Mesenchymal stem cell (in vitro differentiated cells and primary cell): ENCODE measurements around the gene HLA-DQA2.
"Not testable (repeated sequence)": the region's sequence is repeated elsewhere in the genome, so short reads cannot be mapped to it uniquely, and the experiment has no call there.

Experiments used
- DNase-seq: peaks from one replicate; pipeline ENCODE4 v3.0.0-alpha.2; 2013
- H2AFZ ChIP-seq: one replicate; pipeline ENCODE4 v1.6.1; 2013; ENCODE audit warnings: low read depth, mild to moderate bottlenecking, control low read depth, inconsistent platforms, low read length, moderate library complexity
- H2AK5ac ChIP-seq: 2 replicates; pipeline ENCODE4 v1.6.1; 2013; ENCODE audit warnings: low read length, moderate library complexity, mild to moderate bottlenecking, inconsistent platforms; ENCODE audit not compliant: severe bottlenecking
- H2BK120ac ChIP-seq: one replicate; pipeline ENCODE4 v1.6.1; 2013; ENCODE audit warnings: low read depth, mild to moderate bottlenecking, inconsistent platforms, low read length, moderate library complexity
- H2BK12ac ChIP-seq, 2 experiments: one replicate each; pipeline ENCODE4 v1.6.1; 2013; ENCODE audit warnings: inconsistent platforms in 2 of 2, low read length in 2 of 2, mild to moderate bottlenecking in 2 of 2, moderate library complexity in 2 of 2, control low read depth in 1 of 2
- H2BK15ac ChIP-seq: one replicate; pipeline ENCODE4 v1.6.1; 2013; ENCODE audit warnings: mild to moderate bottlenecking, low read depth, inconsistent platforms; ENCODE audit not compliant: poor library complexity, severe bottlenecking
- H2BK5ac ChIP-seq: 2 replicates; pipeline ENCODE4 v1.6.1; 2013; ENCODE audit warnings: low read depth, mild to moderate bottlenecking, low read length, control low read depth, inconsistent platforms; ENCODE audit not compliant: poor library complexity, severe bottlenecking
- H3K14ac ChIP-seq, 2 experiments: one replicate each; pipeline ENCODE4 v1.6.1; 2013; ENCODE audit warnings: inconsistent platforms in 2 of 2, low read length in 2 of 2, control low read depth in 1 of 2, mild to moderate bottlenecking in 1 of 2, moderate library complexity in 1 of 2
- H3K18ac ChIP-seq, 2 experiments: one replicate each; pipeline ENCODE4 v1.6.1; 2013; ENCODE audit warnings: inconsistent platforms in 2 of 2, low read length in 2 of 2, control low read depth in 1 of 2, low read depth in 1 of 2, mild to moderate bottlenecking in 1 of 2
- H3K23ac ChIP-seq, 2 experiments: one replicate each; pipeline ENCODE4 v1.6.1; 2013; ENCODE audit warnings: inconsistent platforms in 2 of 2, low read length in 2 of 2, mild to moderate bottlenecking in 2 of 2, moderate library complexity in 2 of 2, control low read depth in 1 of 2
- H3K27ac ChIP-seq: 2 replicates; pipeline ENCODE4 v1.5.1; 2013; ENCODE audit warnings: mild to moderate bottlenecking, moderate library complexity, low read length, control low read depth, inconsistent platforms; ENCODE audit not compliant: poor library complexity, severe bottlenecking
- H3K27me3 ChIP-seq, 2 experiments: 2 replicates each; pipeline versions ENCODE4 v1.6.1 to v1.7.0; 2013; ENCODE audit warnings: low read length in 2 of 2, mild to moderate bottlenecking in 2 of 2, moderate library complexity in 2 of 2, control low read depth in 1 of 2, inconsistent platforms in 1 of 2; ENCODE audit not compliant: control insufficient read depth in 1 of 2, insufficient read depth in 1 of 2
- H3K36me3 ChIP-seq, 2 experiments: 2 replicates each; pipeline versions ENCODE4 v1.6.1 to v1.7.0; 2013; ENCODE audit warnings: low read length in 2 of 2, control low read depth in 1 of 2, inconsistent platforms in 1 of 2, low read depth in 1 of 2, mild to moderate bottlenecking in 1 of 2; ENCODE audit not compliant: insufficient read depth in 2 of 2, control insufficient read depth in 1 of 2
- H3K4ac ChIP-seq, 2 experiments: one replicate each; pipeline ENCODE4 v1.6.1; 2013; ENCODE audit warnings: inconsistent platforms in 2 of 2, low read length in 2 of 2, mild to moderate bottlenecking in 2 of 2, moderate library complexity in 2 of 2, control low read depth in 1 of 2, low read depth in 1 of 2
- H3K4me1 ChIP-seq: 2 replicates; pipeline ENCODE4 v1.6.1; 2013; ENCODE audit warnings: low read depth, low read length, control low read depth; ENCODE audit not compliant: control insufficient read depth, insufficient read depth
- H3K4me2 ChIP-seq: 2 replicates; pipeline ENCODE4 v1.6.1; 2013; ENCODE audit warnings: low read length, mild to moderate bottlenecking, inconsistent platforms; ENCODE audit not compliant: poor library complexity, severe bottlenecking
- H3K4me3 ChIP-seq, 2 experiments: 2 replicates each; pipeline versions ENCODE4 v1.5.1 to v1.7.0; 2013; ENCODE audit warnings: low read length in 2 of 2, mild to moderate bottlenecking in 2 of 2, control low read depth in 1 of 2, low read depth in 1 of 2; ENCODE audit not compliant: insufficient read depth in 1 of 2
- H3K79me1 ChIP-seq: replicated peaks from 2 replicates; pipeline ENCODE4 v1.6.1; 2013; ENCODE audit warnings: mild to moderate bottlenecking, control low read depth, low read length, inconsistent platforms; ENCODE audit not compliant: poor library complexity, severe bottlenecking
- H3K9ac ChIP-seq: 2 replicates; pipeline ENCODE4 v1.7.0; 2013; ENCODE audit warnings: mild to moderate bottlenecking, low read length, moderate library complexity
- H3K9me3 ChIP-seq: 2 replicates; pipeline ENCODE4 v1.7.0; 2013; ENCODE audit warnings: mild to moderate bottlenecking, low read length; ENCODE audit not compliant: control insufficient read depth
- H4K8ac ChIP-seq: one replicate; pipeline ENCODE4 v1.6.1; 2013; ENCODE audit warnings: inconsistent platforms, mild to moderate bottlenecking, low read length, moderate library complexity
- H4K91ac ChIP-seq: one replicate; pipeline ENCODE4 v1.6.1; 2013; ENCODE audit warnings: mild to moderate bottlenecking, low read length, inconsistent platforms
- WGBS: methylation state at CpG from one replicate; pipeline ENCODE4 v1.1.7; 2013; ENCODE audit warnings: mixed read lengths; 5-methylcytosine and 5-hydroxymethylcytosine counted together

HLA-DQA2 gene

DNA sequence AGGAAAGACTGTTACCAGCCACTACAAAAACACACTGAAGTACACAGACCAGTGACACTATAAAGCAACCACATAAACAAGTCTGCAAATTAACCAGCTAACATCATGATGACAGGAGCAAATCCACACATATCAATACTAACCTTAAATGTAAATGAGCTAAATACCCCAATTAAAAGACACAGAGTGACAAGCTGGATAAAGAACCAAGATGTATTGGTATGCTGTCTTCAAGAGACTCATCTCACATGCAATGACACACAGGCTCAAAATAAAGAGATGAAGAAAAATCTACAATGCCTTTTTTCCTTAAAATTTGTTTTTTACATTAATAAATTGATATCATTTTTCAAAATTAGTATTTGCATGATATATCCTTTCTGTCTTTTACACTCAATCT is 41.7 kb downstream of the HLA-DQA2 start:
- not testable (repeated sequence) for H3K18ac ChIP-seq, H3K9me3 ChIP-seq, H3K4me2 ChIP-seq, H2BK120ac ChIP-seq, H3K14ac ChIP-seq, H2BK12ac ChIP-seq, H2AFZ ChIP-seq, H2BK15ac ChIP-seq, H3K9ac ChIP-seq, H3K27ac ChIP-seq, H2AK5ac ChIP-seq, H3K4me3 ChIP-seq, H3K23ac ChIP-seq, H4K91ac ChIP-seq, H2BK5ac ChIP-seq, H3K36me3 ChIP-seq, H3K4me1 ChIP-seq, H3K4ac ChIP-seq, H3K79me1 ChIP-seq, H4K8ac ChIP-seq, DNase-seq
- H3K27me3 ChIP-seq = peaks cover 7 to 63% of the 10 kb centered on the region in 2 experiments

DNA sequence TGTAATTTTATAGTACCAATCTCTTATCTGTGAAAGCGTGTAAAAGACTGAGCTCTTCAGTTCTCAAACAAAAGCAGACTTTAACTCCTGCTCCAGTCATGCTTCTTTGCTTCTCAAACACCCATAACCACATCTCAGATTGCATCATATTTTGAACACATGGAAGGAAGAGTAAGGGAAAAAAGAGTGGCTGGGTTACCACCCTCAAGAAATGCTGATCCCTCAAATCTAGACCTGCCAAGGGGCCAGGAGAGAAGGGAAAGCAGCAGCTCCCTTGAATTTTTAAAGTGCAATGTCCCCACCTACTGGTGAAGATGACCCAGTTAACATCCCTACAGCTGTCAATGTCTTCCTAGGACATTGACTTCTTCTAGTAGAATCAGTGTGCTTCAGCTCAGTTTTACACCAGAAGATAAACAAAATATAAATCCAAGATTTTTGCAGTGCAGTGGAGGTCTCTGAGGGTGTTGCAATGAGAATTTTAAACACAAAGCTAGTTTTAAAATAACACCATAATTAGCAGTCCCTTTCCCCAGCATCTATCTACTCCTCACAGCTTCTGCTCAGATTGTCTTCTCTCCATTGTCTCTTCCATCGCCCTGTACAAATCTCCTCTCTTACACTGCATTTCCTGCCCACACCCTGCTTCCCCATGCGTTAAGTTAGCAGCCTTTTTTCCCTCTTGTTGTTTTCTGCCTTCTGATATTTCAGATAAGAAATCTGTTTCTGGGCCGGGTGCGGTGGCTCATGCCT is 44.8 kb downstream of the HLA-DQA2 start:
- no peak overlapping the region for H3K23ac ChIP-seq
- no peak overlapping the region for H3K18ac ChIP-seq
- H2BK5ac ChIP-seq = no peak overlapping the region
- no peak overlapping the region for H4K8ac ChIP-seq
- H2AFZ ChIP-seq = no peak overlapping the region
- no peak overlapping the region for H3K27ac ChIP-seq
- no peak overlapping the region for H3K14ac ChIP-seq
- no peak overlapping the region for H3K4me3 ChIP-seq
- H3K79me1 ChIP-seq = no peaks in the 10 kb centered on the region
- H2BK15ac ChIP-seq = no peak overlapping the region
- no peak overlapping the region for H2AK5ac ChIP-seq
- peaks cover 5% of the 10 kb centered on the region for H3K9me3 ChIP-seq
- H4K91ac ChIP-seq = no peak overlapping the region
- H2BK120ac ChIP-seq = no peak overlapping the region
- H3K36me3 ChIP-seq = no peaks in the 10 kb centered on the region
- no peaks in the 10 kb centered on the region for H3K4me1 ChIP-seq
- WGBS = 64% methylated on average over 4 of the region's 5 CpGs
- no peak overlapping the region for H2BK12ac ChIP-seq
- H3K27me3 ChIP-seq = peaks cover 4 to 60% of the 10 kb centered on the region in 2 experiments
- DNase-seq = peak; percentile 68
- no peak overlapping the region for H3K4ac ChIP-seq
- no peak overlapping the region for H3K4me2 ChIP-seq
- H3K9ac ChIP-seq = no peak overlapping the region

DNA sequence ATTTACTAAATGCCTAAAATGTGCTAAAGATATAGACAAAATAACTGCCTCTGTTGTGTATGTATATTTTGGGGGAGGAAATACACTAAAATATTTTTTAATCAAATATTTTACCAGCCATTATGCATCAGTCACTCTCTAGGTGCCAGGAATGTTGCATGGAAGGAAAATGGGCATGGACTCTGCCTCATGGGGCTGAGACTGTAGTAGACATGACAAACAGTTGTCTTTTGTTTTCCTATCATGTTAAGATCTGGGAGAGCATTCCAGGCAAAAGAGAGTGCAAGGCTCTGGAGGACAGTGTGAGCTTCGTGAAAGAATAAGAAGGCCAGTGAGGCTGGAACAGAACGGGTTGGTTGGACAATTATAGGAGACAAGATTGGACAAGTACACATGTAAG is 49.1 kb downstream of the HLA-DQA2 start:
- no peak overlapping the region for H3K4me3 ChIP-seq
- H4K91ac ChIP-seq = no peak overlapping the region
- no peaks in the 10 kb centered on the region for H3K9me3 ChIP-seq
- H3K27ac ChIP-seq = no peak overlapping the region
- H3K23ac ChIP-seq = no peak overlapping the region
- no peak overlapping the region for H2AFZ ChIP-seq
- WGBS = 14% methylated on average over 1 of the region's 2 CpGs
- H2BK120ac ChIP-seq = no peak overlapping the region
- H3K18ac ChIP-seq = no peak overlapping the region
- no peak overlapping the region for H2BK15ac ChIP-seq
- no peak overlapping the region for H3K14ac ChIP-seq
- DNase-seq = no peak
- H3K27me3 ChIP-seq = peaks cover 38 to 80% of the 10 kb centered on the region in 2 experiments
- H3K4me2 ChIP-seq = no peak overlapping the region
- no peaks in the 10 kb centered on the region for H3K79me1 ChIP-seq
- H2BK12ac ChIP-seq = no peak overlapping the region
- H3K9ac ChIP-seq = no peak overlapping the region
- no peaks in the 10 kb centered on the region for H3K36me3 ChIP-seq
- no peak overlapping the region for H3K4ac ChIP-seq
- no peak overlapping the region for H2BK5ac ChIP-seq
- H2AK5ac ChIP-seq = no peak overlapping the region
- H3K4me1 ChIP-seq = no peaks in the 10 kb centered on the region
- no peak overlapping the region for H4K8ac ChIP-seq

GRCh38 chr6:32792901-32793435 is 51.8 kb downstream of the HLA-DQA2 start:
- no peak overlapping the region for H3K4me2 ChIP-seq
- H2BK12ac ChIP-seq = no peak overlapping the region
- H4K91ac ChIP-seq = no peak overlapping the region
- no peak overlapping the region for H3K18ac ChIP-seq
- H2AK5ac ChIP-seq = no peak overlapping the region
- H3K9me3 ChIP-seq = no peaks in the 10 kb centered on the region
- no peak overlapping the region for H3K14ac ChIP-seq
- no peak overlapping the region for H3K23ac ChIP-seq
- H2BK120ac ChIP-seq = no peak overlapping the region
- H2AFZ ChIP-seq = no peak overlapping the region
- H3K4ac ChIP-seq = no peak overlapping the region
- no peak overlapping the region for H3K4me3 ChIP-seq
- H2BK5ac ChIP-seq = no peak overlapping the region
- no peaks in the 10 kb centered on the region for H3K79me1 ChIP-seq
- H3K9ac ChIP-seq = no peak overlapping the region
- no peak overlapping the region for H2BK15ac ChIP-seq
- peaks cover 1% of the 10 kb centered on the region for H3K4me1 ChIP-seq
- peaks cover 49 to 72% of the 10 kb centered on the region in 2 experiments for H3K27me3 ChIP-seq
- H4K8ac ChIP-seq = no peak overlapping the region
- DNase-seq = no peak
- H3K36me3 ChIP-seq = no peaks in the 10 kb centered on the region
- H3K27ac ChIP-seq = no peak overlapping the region
- 100% methylated on average over 1 of the region's 3 CpGs for WGBS
